Measurements from ENCODE around the gene LPP. TPM values are rescaled to one million over a fixed set of nuclear protein-coding genes. Genes with fewer than 3 reads are reported as not detected.

LPP gene
- total RNA-seq, 1 experiment from 2014 or later, result 120 TPM

- intact Hi-C loops (cut with micrococcal nuclease; ENCODE audit: unreplicated experiment), result no loop called here
- peaks cover 5% of the 10 kb centered on the region for H3K4me1 Mint-ChIP-seq (ENCODE audit: low read depth, unreplicated experiment)
- Histone ChIP-seq H3K36me3 (ENCODE audit: control insufficient read depth, insufficient read depth, low read length) (no peaks in the 10 kb centered on the region), H3K9me3 (no peaks in the 10 kb centered on the region), H3K4me1 (peaks cover 10% of the 10 kb centered on the region), H3K4me3 (ENCODE audit: low read depth, low read length) (no peak overlapping the region), H3K27me3 (replicated peaks; ENCODE audit: control insufficient read depth, insufficient read depth, low read length) (no peaks in the 10 kb centered on the region)
- TF ChIP-seq CTCF (IDR thresholded peaks at IDR 0.05; ENCODE audit: insufficient read depth in 1 of 2, low read depth in 1 of 2, low read length in 1 of 2, severe bottlenecking in 1 of 2, unreplicated experiment in 1 of 2), result no peak
- DNase-seq, result no peak
- no peaks in the 10 kb centered on the region for H3K9me3 Mint-ChIP-seq (ENCODE audit: unreplicated experiment)
- no peak overlapping the region for H3K27ac Mint-ChIP-seq (ENCODE audit: unreplicated experiment)
- no peak overlapping the region for H3K4me3 Mint-ChIP-seq (ENCODE audit: unreplicated experiment)
- peaks cover 12% of the 10 kb centered on the region for H3K36me3 Mint-ChIP-seq (ENCODE audit: insufficient read depth, unreplicated experiment)
- ChIA-PET POLR2A (no interaction called here), CTCF (no interaction called here)
- no peaks in the 10 kb centered on the region for H3K27me3 Mint-ChIP-seq (ENCODE audit: insufficient read depth, unreplicated experiment)
- no TSS peak for BruUV-seq (replicated peaks)
These were observed 423.6 kb downstream of the LPP start for GRCh38 chr3:188577539-188577938.

GRCh38 chr3:188578576-188579363, 424.8 kb downstream of the LPP start:
- no TSS peak for BruUV-seq (replicated peaks)
- CTCF ChIA-PET, result interaction anchor here (0.6 kb wide), 1 partner anchor 50 kb away, joined by 3 read pairs; no protein-coding TSS in a partner anchor
- peaks cover 19% of the 10 kb centered on the region for H3K4me1 ChIP-seq
- DNase-seq, result no peak
- no peaks in the 10 kb centered on the region for H3K9me3 ChIP-seq
- Mint-ChIP-seq H3K4me3 (ENCODE audit: unreplicated experiment) (no peak overlapping the region), H3K27ac (ENCODE audit: unreplicated experiment) (no peak overlapping the region), H3K36me3 (ENCODE audit: insufficient read depth, unreplicated experiment) (peaks cover 6% of the 10 kb centered on the region), H3K4me1 (ENCODE audit: low read depth, unreplicated experiment) (no peaks in the 10 kb centered on the region), H3K27me3 (ENCODE audit: insufficient read depth, unreplicated experiment) (no peaks in the 10 kb centered on the region), H3K9me3 (ENCODE audit: unreplicated experiment) (no peaks in the 10 kb centered on the region)
- no peaks in the 10 kb centered on the region for H3K27me3 ChIP-seq (replicated peaks; ENCODE audit: control insufficient read depth, insufficient read depth, low read length)
- intact Hi-C loops (cut with micrococcal nuclease; ENCODE audit: unreplicated experiment), result no loop called here
- H3K4me3 ChIP-seq (ENCODE audit: low read depth, low read length), result no peak overlapping the region
- no peaks in the 10 kb centered on the region for H3K36me3 ChIP-seq (ENCODE audit: control insufficient read depth, insufficient read depth, low read length)
- POLR2A ChIA-PET, result no interaction called here
- TF ChIP-seq CTCF (IDR thresholded peaks at IDR 0.05; ENCODE audit: insufficient read depth in 1 of 2, low read depth in 1 of 2, low read length in 1 of 2, severe bottlenecking in 1 of 2, unreplicated experiment in 1 of 2), result no peak

GRCh38 chr3:188580223-188580622, 426.3 kb downstream of the LPP start:
- no TSS peak for BruUV-seq (replicated peaks)
- H3K36me3 ChIP-seq (ENCODE audit: control insufficient read depth, insufficient read depth, low read length), result no peaks in the 10 kb centered on the region

More at GRCh38 chr3:188580223-188580622, 426.3 kb downstream of the LPP start:
- intact Hi-C loops (cut with micrococcal nuclease; ENCODE audit: unreplicated experiment), result loop anchor here (5.0 to 10.0 kb wide), 3 partner anchors 195 to 835 kb away; partner anchors contain the start of gene BCL6
- no peak overlapping the region for H3K27ac Mint-ChIP-seq (ENCODE audit: unreplicated experiment)
- Histone ChIP-seq H3K4me1 (peaks cover 24% of the 10 kb centered on the region), H3K27me3 (replicated peaks; ENCODE audit: control insufficient read depth, insufficient read depth, low read length) (no peaks in the 10 kb centered on the region), H3K9me3 (no peaks in the 10 kb centered on the region), H3K4me3 (ENCODE audit: low read depth, low read length) (no peak overlapping the region)
- no peak for TF ChIP-seq CTCF (IDR thresholded peaks at IDR 0.05; ENCODE audit: insufficient read depth in 1 of 2, low read depth in 1 of 2, low read length in 1 of 2, severe bottlenecking in 1 of 2, unreplicated experiment in 1 of 2)
- ChIA-PET CTCF (no interaction called here), POLR2A (no interaction called here)
- H3K27me3 Mint-ChIP-seq (ENCODE audit: insufficient read depth, unreplicated experiment), result no peaks in the 10 kb centered on the region
- H3K4me3 Mint-ChIP-seq (ENCODE audit: unreplicated experiment), result no peak overlapping the region
- H3K9me3 Mint-ChIP-seq (ENCODE audit: unreplicated experiment), result no peaks in the 10 kb centered on the region
- peaks cover 8% of the 10 kb centered on the region for H3K36me3 Mint-ChIP-seq (ENCODE audit: insufficient read depth, unreplicated experiment)
- H3K4me1 Mint-ChIP-seq (ENCODE audit: low read depth, unreplicated experiment), result no peaks in the 10 kb centered on the region
- DNase-seq, result no peak

Measured in Caco-2 (cell line).